Fibroblast of pulmonary artery (primary cell): ENCODE data around the gene ZNF664.
A peak's percentile ranks its signal among the peaks of the same experiment; 100 is the strongest.

Source experiments
- DNase-seq: peaks from one replicate; pipeline ENCODE4 v3.0.0-alpha.2; 2010; ENCODE audit warnings: low read depth
- H3K4me3 ChIP-seq: replicated peaks from 2 replicates; pipeline ENCODE4 v1.5.1; 2011; ENCODE audit warnings: low read depth, mild to moderate bottlenecking, control low read depth, low read length, moderate library complexity
- CTCF ChIP-seq: IDR thresholded peaks from 2 replicates; pipeline ENCODE4 v1.5.1; 2011; ENCODE audit warnings: mild to moderate bottlenecking, control low read depth, low read length, inconsistent platforms; ENCODE audit errors: missing control alignments

The ZNF664 gene

DNA sequence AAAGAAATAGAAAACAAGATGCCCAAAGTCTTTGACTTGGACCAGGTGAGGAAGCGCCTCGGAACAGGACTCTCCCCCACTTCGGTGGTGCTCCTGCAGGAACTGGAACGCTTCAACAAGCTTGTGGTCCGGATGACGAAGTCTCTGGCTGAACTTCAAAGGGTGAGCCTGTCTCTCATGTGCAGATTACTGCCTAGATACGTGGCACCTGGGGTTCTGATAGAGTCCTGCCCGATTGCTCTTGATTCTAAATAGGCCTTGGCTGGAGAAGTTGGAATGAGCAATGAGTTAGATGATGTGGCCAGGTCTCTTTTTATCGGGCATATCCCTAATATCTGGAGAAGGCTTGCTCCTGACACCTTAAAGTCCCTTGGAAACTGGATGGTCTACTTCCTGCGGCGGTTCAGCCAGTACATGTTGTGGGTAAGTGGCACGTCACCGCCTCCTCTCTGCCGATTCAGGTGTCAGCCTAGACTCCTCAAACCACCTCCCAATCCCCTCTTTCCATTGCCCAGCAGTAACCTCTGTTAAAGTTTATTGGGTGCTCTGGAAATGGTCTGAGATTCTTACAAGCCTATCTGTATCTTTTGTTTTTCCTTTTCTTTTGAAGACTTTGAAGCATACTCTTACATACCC, 41.2 kb upstream of the ZNF664 start:
- TF ChIP-seq CTCF = no peak
- DNase-seq = no peak
- H3K4me3 ChIP-seq = no peak overlapping the region

- TF ChIP-seq CTCF = no peak
- H3K4me3 ChIP-seq = no peak overlapping the region
- DNase-seq = no peak
These were observed 39.8 kb upstream of the ZNF664 start for GRCh38 chr12:123933214-123933613.

DNA sequence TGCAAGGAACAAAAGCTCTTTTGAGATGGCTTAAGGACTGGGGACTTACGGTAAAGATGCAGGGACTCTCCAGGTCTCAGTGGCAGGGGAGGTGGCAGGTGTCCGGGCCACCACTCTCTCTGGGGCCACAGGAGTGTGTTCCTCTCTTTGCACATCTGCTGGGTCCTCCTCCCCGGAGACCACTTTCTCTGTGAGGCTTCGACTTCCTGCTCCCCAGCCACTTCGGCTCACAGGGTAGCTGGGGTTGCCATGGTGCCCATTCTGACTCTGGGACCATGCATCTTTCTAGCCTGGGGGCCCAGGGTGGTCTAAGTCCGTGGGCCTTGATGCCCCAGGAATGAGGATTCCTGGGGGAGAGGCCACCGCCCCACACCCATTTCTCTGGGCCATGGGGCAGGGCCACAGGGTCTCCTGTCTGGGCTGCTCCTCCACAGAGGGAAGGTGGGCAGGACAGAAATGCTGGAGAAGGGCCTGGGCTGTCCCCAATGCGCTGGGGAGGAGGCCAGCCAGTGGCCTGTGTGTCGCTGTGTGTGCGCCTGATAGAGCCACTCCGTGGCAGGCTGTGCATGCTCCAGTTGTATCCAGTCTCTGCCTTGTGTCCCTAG, 38.9 kb upstream of the ZNF664 start:
- H3K4me3 ChIP-seq = no peak overlapping the region
- no peak for TF ChIP-seq CTCF
- DNase-seq = no peak

- DNase-seq = peak; percentile 20
These were observed 38.2 kb upstream of the ZNF664 start for GRCh38 chr12:123934829-123935228.

GRCh38 chr12:123935956-123936355, 37.1 kb upstream of the ZNF664 start:
- no peak for TF ChIP-seq CTCF
- DNase-seq = no peak
- H3K4me3 ChIP-seq = no peak overlapping the region

More at GRCh38 chr12:123934829-123935228, 38.2 kb upstream of the ZNF664 start:
- TF ChIP-seq CTCF = no peak
- H3K4me3 ChIP-seq = no peak overlapping the region

- DNase-seq = no peak
- no peak for TF ChIP-seq CTCF
These were observed 36.5 kb upstream of the ZNF664 start for GRCh38 chr12:123936471-123936870.

DNA sequence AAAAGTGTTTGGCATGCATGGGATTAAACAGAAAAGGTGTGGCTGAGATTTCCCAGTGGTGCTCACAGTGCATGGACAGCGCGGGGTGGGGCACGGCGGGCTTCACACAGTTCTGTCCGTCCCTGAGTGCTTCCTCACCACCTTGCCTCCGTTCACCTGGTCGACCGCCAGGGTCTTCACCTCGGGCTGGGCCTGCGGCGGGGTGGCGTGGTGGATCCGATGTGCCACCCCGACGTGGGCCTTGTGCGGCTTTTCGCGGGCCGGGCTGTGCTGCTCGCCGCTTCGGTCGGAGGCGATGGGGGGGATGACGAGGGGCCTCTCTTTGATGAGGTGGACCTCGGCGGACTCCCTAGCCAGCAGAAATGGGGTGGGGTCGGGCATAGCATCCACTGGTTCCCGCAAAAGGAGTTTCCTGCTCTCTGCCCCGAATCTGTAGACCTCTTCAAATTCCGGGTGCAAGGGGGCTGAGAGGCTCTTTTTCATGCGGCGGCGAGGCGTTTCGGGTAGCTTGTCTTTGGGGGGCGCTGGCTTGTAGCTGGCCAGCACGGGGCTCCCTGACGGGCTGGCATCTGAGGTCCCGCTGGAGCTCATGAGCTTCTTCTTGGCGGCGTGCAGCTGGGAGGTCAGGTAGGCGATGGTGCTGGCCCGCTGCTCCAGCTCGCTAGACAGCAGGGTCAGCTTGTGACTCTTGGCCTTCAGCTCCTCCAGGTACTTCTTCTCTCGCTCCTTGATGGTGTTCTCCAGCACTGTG, 35.9 kb upstream of the ZNF664 start:
- H3K4me3 ChIP-seq = no peak overlapping the region

More at GRCh38 chr12:123936471-123936870, 36.5 kb upstream of the ZNF664 start:
- no peak overlapping the region for H3K4me3 ChIP-seq

More for the DNA sequence above, 35.9 kb upstream of the ZNF664 start:
- no peak for DNase-seq
- TF ChIP-seq CTCF = no peak
